Fibroblast of skin of abdomen (primary cell): ENCODE measurements around the gene KDM3B.
"Not testable (repeated sequence)": the region's sequence is repeated elsewhere in the genome, so short reads cannot be mapped to it uniquely, and the experiment has no call there.

Source experiments
- DNase-seq: peaks from one replicate; pipeline ENCODE4 v3.0.0-alpha.2; 2013

Gene KDM3B

DNA sequence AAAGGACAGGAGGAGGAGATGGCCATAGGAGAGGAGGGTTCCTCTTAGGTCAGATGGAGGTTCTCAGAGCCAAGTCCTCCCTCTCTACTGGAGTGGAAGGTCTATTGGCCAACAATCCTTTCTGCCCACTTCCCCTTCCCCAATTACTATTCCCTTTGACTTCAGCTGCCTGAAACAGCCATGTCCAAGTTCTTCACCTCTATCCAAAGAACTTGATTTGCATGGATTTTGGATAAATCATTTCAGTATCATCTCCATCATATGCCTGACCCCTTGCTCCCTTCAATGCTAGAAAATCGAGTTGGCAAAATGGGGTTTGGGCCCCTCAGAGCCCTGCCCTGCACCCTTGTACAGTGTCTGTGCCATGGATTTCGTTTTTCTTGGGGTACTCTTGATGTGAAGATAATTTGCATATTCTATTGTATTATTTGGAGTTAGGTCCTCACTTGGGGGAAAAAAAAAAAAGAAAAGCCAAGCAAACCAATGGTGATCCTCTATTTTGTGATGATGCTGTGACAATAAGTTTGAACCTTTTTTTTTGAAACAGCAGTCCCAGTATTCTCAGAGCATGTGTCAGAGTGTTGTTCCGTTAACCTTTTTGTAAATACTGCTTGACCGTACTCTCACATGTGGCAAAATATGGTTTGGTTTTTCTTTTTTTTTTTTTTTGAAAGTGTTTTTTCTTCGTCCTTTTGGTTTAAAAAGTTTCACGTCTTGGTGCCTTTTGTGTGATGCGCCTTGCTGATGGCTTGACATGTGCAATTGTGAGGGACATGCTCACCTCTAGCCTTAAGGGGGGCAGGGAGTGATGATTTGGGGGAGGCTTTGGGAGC is 115.9 kb downstream of the KDM3B start:
- no peak for DNase-seq

DNA sequence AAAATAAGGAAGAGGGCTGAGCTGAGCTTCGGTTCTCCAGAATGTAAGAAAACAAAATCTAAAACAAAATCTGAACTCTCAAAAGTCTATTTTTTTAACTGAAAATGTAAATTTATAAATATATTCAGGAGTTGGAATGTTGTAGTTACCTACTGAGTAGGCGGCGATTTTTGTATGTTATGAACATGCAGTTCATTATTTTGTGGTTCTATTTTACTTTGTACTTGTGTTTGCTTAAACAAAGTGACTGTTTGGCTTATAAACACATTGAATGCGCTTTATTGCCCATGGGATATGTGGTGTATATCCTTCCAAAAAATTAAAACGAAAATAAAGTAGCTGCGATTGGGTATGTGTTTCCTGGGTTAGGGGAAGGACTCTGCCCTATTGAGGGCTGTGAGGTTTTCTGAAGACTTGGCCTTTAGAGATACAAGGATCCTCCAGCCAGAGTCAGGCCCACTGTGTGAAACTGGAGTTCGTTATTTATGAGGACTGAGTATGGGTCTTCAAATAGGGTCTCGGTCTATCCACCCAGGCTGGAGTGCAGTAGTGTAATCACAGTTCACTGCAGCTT is 116.6 kb downstream of the KDM3B start:
- peak; percentile 26 for DNase-seq

DNA sequence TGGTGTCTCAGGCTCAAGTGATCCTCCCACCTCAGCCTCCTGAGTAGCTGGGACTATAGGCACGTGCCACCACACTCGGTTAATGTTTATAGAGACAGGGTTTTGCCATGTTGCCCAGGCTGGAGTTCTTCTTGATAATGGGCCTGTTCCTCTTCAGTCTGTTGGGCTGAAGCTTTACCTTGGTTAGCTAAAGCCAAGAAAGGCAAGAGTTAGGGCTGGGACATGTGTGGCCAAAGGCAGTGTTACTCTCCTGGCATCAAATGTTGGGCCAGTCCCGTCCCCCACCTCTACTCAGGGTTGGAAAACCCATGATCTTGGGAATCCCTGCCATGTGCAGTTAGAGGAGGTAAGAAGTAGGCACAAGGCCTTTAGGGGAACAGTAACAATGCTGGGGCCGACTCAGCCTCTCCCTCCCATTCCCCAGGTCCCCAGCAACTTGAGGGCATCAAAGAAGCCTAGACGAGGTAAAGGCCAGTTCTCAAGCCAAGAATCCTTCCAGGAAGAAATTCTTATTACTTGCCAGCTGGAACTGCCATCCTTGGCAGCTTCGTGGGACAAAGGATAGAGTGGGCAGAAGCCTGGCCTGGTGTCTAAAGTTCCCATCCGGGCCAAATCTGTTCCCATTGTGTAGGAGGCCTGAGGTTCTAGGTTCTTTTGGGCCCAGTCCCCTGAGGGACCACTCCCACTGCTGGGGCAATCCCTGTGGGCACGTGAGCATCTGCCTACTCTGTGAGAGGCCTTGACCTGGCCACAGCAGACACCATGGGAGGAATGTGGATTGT is 117.2 kb downstream of the KDM3B start:
- DNase-seq = peak; percentile 45

DNA sequence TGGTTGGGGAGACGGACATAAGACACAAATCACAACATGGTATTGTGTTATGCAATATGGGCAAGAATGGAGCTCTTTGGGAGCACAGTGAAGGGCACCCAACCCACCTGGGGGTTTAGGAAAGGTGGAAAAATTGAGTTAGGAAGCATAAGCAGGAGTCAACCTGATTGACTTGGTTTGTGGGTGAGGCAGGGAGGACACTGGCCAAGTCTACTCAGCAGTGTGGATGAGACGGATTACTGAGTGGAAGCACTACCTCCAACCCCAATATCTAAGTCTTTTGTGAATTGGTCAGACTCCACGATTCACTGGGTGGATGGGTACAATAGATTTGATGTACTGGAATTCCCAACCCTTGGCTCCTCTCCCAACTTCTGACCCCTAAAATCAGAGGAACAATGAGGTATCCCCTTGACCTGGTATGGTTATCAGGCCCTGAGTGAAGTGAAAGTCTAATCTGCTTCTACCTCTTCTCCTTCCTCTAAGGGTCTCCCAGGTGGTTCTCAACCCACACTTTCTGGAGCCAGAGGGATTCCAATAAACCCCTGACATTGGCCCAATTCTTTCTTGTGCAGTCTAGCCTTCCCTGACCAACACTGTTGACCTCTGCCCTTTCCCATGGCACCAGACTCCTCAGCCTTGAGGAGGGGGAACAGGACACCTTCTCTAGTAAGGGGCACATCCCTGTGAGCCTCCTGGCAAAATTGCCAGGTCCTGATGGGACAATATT is 118.0 kb downstream of the KDM3B start:
- peak; percentile 45 for DNase-seq

DNA sequence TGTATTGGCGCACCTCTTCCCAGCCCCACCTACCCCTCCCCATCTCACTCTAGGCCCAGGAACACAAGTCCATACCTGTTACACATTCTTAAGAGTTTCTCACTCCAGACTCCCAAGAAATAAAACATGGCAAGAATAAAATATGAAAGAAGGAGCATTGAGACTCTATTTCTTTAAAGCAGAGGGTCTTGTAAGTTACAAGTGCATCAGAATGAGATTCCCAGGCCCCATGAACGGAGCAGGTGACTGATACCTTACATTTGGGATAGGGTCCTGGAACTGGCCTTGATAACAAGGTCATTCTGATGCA is 118.5 kb downstream of the KDM3B start:
- DNase-seq = no peak

DNA sequence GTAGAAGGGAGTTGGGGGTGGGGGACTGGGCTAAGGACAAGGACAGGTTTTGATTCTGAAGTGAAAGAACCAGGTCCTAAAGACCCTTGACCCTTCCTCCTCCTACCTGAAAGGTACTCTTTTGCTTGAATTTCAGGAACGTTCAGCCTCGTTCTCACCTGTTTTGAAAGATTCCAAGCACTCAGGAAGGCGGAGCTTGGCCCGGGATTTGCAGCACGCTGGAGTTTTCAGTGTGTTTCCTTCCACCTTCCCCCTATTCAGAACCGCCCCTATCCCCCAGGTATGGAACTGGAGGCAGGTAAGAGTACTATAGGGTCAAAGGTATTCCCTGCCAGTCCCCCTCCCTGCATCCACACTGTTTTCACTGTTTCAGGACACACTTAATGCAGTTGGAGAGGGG is 119.9 kb downstream of the KDM3B start:
- DNase-seq = no peak

DNA sequence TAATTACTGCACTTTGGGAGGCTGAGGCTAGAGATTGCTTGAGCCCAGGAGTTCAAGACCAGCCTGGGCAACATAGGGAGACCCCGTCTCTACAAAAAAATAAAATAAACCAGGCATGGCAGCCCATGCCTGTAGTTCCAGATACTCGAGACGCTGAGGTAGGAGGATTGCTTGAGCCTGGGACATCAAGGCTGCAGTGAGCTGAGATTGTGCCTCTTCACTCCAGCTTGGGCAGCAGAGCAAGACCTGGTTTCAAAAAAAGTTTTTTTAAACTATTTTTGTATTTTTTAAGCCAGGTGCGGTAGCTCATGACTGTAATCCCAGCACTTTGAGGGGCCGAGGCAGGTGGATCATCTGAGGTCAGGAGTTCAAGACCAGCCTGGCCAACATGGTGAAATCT is 120.7 kb downstream of the KDM3B start:
- not testable (repeated sequence) for DNase-seq

DNA sequence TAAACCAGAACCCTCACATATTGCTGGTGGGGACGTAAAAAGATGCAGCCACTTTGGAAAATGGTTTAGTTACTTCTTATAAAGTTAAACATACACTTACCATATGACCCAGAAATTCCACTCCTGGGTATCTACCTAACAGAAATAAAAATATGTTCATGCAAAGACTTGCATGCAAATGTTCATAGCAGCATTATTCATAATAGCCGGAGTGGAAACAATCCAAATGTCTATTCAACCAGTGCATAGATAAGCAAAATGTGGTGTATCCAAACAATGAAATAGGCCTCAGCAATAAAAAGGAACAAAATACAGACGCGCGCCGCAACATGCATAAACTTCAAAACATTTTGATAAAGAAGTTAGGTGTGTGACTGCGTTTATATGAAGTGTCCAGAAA is 124.4 kb downstream of the KDM3B start:
- no peak for DNase-seq

DNA sequence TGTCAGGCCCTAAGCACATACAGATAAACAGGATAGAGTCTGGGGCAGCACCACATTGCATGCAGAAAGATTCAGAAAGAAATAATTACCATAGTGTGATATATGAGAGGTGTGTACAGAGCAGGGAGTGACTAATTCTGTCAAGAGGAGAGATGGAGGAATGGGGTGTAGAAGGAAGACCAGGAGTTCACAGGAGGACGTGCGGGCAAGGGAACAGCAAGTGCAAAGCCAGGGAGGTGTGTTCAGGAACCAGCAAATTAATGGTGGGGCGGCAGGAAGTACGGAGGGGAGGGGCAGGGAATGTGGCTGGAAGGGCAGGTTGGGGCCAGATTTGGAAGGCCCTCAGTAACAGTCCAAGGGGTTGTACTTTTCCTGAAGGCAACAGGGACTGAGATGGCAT is 130.2 kb downstream of the KDM3B start:
- no peak for DNase-seq
